Activated CD4-positive, alpha-beta T cell treated with anti-CD3 and anti-CD28 coated beads, Interleukin-2, Interleukin-6, amounts not matched to agents 100 ng/mL and 50 ng/mL, durations not matched to agents 16 hours and 8 hours (primary cell): ENCODE measurements around the gene TENT4B.

ENCODE experiments used
- DNase-seq: peaks from one replicate; pipeline ENCODE4 v3.0.0-alpha.2; 2020

The TENT4B gene

DNA sequence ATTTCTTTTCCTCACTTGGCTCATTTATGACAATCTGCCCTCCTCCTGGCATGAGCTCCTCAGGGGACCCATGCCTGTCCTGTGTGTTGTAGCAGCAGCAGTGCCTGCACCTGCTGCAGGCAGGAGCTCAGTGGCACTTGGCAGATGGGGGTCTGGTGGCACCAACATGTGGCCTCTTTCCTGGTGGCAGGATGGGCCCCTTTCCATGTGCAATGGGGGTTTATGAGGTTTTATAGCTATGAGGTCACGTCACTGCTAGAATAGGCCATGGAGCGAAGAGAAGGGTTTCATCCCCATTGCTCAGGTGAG is 120.2 kb downstream of the TENT4B start:
- DNase-seq: no peak

DNA sequence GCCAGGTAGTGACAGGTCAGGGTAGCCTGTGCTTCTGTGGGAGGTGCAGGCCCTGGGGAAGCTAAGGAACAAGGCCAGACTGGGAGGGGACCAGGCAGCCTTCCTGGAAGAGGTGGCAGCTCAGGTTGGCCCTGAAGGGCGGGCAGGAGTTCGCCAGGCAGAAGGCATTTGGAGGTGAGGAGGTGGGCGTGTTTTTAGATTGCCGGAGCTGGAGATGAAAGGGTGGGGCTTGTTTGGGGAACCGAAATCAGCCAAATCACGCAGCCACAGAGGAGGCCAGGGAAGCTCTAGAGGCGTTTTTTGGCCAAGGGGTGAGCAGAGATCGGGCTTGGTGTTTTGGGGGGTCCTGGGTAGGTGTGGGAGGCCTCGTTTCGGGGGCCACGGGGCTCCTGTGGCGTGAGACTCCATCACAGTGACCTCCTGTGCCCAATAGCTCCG is 120.8 kb downstream of the TENT4B start:
- peak; percentile 65 for DNase-seq

DNA sequence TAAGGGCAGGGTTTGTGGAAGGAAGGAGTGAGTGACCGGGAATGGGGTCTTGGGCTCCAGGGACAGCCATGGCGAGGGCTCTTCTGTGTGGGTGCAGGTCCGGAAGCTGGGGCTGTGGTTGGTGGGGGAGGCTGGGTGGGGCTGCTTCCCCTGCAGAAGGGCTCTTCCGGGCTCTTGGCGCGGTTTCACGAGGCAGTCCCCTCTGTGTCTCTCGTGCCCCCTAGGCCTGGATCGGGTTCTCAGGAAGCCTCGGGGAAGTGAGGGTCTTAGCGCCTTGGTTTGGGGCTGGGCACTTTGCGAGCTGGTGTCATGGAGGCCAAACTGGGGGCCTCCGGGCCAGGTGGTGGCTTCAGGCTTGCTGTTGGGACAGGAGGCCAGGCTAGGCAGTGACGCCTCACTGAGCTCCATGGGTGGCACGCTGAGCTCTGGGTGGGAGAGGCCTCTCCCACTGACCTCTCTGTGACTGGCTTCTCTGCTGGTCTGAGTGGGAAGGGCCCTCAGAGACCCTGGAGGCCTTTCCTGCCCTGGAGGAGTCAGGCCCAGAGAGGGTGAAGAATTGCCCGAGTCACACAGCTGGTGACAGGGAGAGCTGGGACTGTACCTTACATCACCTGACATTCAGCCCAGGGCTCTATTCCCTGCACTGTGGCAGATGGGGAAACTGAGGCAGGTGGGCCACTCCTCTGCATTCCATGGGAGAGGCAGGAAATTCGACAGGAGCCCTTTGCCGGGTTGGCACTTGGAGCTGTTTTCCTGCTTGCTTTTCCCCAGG is 121.4 kb downstream of the TENT4B start:
- DNase-seq: peak; percentile 67

DNA sequence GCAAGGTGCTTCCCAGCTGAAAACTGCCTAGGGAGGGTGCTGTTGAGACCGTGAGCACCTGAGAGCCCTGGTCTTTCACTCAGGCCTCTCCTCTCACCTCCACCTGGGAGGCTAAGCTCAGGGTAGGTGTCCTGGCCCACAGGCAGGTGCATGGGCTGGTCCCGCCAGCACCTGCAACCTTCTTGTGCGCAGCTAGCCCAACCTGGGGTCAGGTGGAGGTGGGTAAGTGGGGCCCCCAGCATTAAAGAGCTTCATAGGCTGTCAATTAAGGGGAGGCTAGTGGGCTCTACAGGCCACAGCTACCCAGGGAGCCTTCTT is 122.0 kb downstream of the TENT4B start:
- DNase-seq: no peak

DNA sequence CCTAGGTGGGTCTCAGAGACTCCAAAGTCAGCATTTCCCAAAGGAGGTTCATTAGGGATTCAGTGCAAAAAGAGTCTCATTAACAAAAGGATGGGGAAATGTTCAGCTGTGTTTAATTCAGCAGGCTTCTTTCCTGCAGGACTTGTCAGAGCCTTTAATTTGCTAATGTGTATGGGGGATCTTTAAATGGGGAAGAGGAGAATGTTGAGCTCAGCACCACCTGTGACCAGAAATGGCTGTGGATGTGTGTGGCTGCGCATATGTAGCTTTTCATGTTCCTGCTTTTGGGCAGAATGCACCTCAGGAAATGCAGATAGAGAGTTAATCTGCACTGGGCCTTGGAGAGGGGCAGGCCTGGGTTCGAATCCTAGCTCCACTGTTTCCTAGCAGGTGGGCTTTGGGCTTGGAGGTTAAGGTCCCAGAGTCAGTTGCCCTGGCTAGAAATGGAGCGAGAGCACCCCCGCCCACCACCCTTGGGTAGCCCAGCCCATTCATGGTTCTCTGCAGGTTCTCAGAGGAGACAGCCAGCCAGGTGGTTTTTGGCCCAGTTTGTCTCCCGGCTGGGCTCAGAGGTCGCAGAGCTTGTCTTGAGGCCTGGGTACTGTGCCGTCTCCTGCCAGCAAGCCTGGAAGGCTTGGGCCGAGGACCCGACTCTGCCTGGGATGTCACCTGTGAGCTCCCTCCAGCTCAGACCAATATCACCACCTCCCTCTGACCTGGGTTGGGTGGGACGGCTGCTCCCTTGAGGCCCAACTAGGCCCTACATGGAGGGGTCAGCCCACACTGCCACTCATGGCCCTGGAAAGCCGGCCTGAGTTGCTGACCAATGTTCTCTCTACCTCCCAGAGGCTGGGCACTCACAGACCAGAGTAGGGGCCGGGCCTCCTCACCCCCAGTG is 122.6 kb downstream of the TENT4B start:
- DNase-seq: no peak

DNA sequence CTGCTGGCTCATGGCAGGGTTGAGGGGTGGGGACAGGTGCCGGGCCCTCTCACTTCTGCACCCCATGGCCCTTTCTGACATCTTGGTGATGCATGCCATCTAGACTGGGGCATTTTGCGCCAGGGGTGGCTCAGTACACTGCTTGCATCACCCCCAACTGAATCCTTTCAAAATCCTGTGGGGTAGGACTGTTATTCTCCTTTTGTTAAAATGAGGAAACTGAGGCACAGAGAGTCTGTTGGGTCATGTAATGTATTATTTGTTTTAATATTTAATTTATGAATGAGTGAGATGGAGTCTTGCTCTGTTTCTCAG is 123.2 kb downstream of the TENT4B start:
- DNase-seq: no peak

DNA sequence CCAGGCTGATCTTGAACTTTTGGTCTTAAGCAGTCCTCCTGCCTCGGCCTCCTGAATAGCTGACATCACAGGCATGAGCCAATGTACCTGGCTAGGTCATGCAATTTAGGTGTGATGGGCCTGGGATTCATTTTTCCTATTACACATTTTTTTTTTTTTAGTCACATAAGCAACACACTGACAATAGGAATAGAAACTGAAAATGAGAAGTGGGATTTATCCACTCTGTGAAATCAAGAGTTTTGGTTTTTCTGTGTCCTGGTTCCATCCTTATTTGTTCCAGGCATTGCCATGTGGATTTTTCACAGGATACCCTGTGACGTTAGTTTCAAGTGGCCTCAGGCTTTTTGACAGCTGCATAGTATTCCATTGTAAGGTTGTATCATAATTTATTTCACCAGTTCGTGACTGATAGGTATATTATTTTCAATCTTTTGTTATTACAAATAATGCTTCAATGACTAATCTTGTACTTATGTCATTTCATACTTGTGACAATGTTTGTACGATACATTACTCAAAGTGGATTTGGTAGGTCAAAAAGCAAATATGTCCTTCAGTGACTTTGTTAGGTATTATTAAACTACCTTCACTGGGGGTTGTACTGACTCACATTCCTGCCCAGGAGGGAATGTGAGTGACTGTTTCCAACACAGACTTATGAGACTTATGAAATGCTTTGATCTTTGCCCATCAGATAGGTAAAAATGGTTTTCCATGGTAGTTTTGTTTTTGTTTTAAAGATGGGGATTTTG is 123.9 kb downstream of the TENT4B start:
- DNase-seq: peak; percentile 55

DNA sequence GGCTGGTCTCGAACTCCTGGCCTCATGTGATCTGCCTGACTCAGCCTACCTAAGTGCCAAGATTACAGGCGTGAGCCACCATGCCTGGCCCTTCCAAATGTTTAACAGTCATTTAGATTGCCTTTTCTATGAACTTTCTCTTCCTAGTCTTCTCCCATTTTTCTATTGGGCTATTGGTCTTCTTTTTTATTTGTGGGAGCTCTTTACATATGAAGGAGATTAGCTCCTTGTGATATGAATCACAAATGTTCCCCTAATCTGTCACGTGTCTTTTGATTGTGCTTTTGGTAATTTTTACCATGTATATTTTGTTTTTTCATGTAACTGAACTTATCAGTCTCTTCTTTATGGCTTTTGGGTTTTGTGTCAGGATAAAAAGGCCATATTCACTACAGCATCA is 125.1 kb downstream of the TENT4B start:
- DNase-seq: no peak

DNA sequence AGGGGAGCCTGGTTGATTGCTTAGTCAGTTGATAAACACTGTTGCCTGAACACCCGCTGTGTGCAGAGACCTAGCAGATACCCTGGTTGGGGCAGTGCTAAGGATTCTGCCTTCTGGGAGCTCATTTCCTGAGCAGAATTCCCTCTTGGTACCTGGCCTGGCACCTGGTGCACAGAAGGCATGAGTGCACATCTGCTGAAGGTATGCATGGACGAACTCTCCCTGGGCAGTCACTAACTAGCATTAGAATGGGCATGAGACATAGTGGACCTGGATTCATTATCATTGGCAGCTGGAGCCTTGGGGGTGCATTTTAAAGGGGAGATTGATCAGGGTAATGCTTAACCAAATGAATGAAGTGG is 126.4 kb downstream of the TENT4B start:
- no peak for DNase-seq

DNA sequence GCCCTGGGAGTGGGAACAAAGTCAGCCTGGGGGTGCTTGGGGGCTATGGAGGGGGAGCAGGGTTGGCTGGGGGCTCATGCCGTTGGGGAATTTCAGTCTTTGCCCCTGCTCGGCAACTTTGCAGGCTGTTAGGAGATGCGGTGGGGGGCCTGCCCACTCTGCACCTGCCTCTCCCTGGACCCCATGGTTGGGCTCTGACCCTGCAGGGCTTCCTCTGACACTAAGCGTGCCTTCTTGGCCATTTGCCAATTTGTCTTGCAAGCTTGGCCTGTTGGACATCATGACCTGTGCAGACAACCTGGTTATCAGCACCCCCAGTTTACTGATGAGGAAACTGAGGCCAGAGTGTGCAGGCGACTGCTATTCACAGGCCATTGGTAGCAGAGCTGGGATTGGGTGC is 127.8 kb downstream of the TENT4B start:
- DNase-seq: no peak
